Epithelial cell of esophagus (primary cell): ENCODE results near the gene NT5DC3.

ENCODE experiments used
- DNase-seq: peaks from one replicate; pipeline ENCODE4 v3.0.0; 2010; ENCODE audit warnings: low read depth
- H3K4me3 ChIP-seq: 2 replicates; pipeline ENCODE4 v1.5.1; 2011; ENCODE audit warnings: mild to moderate bottlenecking, low read length, control low read depth
- TF ChIP-seq, protein P1 (sequence below): IDR thresholded peaks from 2 replicates; pipeline ENCODE4 v1.5.1; 2011; ENCODE audit warnings: low read depth, mild to moderate bottlenecking, low read length, control low read depth, inconsistent platforms; ENCODE audit not compliant: insufficient read depth; ENCODE audit errors: missing control alignments

NT5DC3 gene

DNA sequence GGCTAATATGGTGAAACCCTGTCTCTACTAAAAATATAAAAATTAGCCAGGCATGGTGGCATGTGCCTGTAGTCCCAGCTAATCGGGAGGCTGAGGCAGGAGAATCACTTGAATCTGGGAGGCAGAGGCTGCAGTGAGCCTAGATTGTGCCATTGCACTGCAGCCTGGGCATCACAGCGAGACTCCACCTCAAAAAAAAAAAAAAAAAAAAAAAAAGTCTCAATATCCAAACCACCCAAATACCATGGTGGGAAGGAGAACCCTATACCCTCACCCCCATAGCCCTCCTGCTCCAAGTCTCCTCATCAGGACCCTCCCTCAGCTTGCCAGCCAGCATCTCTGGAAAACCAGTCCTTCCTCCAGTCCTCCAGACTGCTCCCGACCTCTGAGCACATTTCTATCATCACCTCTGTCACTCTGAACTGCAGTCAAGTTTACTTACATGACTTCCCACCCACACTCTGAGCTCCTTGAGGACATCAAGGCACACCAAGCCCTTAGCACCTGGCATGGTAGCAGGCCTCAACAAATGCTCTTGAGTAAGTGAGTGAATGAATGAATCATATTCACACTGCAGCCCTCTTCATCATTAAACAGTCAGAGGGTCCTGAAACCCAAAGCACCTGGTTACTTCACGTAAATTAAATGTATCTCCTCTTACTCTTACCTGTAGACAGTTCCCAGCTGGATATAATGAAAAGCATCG, 35.2 kb downstream of the NT5DC3 start:
- TF ChIP-seq, protein P1, sequence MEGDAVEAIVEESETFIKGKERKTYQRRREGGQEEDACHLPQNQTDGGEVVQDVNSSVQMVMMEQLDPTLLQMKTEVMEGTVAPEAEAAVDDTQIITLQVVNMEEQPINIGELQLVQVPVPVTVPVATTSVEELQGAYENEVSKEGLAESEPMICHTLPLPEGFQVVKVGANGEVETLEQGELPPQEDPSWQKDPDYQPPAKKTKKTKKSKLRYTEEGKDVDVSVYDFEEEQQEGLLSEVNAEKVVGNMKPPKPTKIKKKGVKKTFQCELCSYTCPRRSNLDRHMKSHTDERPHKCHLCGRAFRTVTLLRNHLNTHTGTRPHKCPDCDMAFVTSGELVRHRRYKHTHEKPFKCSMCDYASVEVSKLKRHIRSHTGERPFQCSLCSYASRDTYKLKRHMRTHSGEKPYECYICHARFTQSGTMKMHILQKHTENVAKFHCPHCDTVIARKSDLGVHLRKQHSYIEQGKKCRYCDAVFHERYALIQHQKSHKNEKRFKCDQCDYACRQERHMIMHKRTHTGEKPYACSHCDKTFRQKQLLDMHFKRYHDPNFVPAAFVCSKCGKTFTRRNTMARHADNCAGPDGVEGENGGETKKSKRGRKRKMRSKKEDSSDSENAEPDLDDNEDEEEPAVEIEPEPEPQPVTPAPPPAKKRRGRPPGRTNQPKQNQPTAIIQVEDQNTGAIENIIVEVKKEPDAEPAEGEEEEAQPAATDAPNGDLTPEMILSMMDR: no peak

GRCh38 chr12:103803847-103804246, 37.2 kb downstream of the NT5DC3 start:
- TF ChIP-seq, protein P1: no peak
- no peak overlapping the region for H3K4me3 ChIP-seq
- no peak for DNase-seq

More for the DNA sequence above, 35.2 kb downstream of the NT5DC3 start:
- H3K4me3 ChIP-seq: no peak overlapping the region
- peak; percentile 61 for DNase-seq

DNA sequence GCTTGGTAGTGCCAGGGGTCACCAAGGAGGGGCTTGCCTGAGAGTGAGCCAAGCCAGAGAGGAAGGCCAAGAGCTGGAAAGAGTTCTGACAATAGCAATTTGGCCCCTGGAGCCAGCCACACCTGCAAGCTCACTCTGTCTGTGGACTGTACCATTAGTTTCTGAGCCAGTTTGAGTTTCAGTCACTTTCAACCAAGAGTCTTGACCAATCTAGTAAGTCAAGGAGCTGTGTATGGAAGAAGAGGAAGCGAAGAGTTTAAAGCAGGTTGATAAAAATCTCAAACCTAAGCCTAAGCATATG, 38.5 kb downstream of the NT5DC3 start:
- H3K4me3 ChIP-seq: no peak overlapping the region
- TF ChIP-seq, protein P1: no peak
- no peak for DNase-seq

DNA sequence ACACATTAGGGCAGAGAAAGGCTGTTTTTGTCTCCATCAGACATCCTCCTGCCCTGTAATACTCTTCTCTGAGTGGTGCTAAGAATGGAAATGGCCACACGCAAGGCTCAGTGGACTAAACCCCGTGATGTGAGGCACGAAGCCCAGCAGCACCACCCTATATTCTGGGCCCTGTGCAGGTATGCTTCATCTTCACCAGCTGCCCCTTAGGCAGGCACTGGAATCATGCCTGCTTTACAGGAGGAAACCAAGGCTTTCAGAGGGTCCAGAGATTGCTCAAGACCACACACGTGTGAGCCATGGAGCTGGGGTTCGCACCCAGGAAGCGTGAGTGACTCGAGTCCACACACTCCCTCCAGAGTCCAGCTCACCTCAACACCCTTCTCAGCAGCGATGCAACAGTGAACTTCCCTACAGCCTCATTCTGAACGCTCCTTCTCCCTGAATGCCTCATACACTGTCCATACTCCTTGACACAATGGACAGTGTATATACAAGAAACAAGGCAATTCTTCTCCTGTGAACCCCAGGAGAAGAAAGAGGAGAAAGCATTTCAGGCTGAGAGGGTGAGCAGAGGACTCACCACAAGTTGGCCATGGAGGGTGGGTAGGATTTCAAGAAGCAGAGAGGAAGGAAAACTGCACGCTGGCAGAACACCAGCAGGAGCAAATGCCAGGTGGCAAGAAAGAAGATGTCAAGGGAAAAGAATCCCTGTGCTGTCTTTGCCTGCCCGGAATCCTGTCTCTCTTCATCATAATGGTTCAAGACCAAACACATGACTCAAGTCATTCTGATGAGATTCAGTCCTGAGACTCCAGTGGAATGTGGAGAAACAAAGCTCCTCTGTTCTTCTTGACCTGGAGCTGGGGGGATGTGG, 39.1 kb downstream of the NT5DC3 start:
- peak; percentile 91 for DNase-seq
- H3K4me3 ChIP-seq: no peak overlapping the region

GRCh38 chr12:103799857-103800771, 40.9 kb downstream of the NT5DC3 start:
- H3K4me3 ChIP-seq: no peak overlapping the region
- TF ChIP-seq, protein P1: no peak
- DNase-seq: peak; percentile 95

More for the DNA sequence above, 39.1 kb downstream of the NT5DC3 start:
- TF ChIP-seq, protein P1: no peak

DNA sequence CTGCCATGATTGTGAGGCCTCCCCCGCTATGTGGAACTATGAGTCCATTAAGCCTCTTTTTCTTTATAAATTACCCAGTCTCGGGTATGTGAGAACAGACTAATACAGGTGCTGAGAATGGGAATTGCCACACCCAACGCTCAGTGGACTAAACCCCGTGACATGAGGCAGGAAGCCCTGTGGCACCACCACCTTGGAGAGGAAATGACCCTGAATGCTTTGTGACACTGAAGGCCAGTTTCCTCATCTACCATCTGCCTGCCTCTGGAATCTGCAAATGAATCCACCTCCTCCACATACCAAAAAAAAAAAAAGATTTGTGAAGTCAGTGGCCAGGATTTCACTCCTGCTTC, 41.6 kb downstream of the NT5DC3 start:
- H3K4me3 ChIP-seq: no peak overlapping the region
- no peak for DNase-seq
- TF ChIP-seq, protein P1: no peak
